Measurements from ENCODE around the gene ADAM20.
A peak's percentile ranks its signal among the peaks of the same experiment; 100 is the strongest.

Gene ADAM20

DNA sequence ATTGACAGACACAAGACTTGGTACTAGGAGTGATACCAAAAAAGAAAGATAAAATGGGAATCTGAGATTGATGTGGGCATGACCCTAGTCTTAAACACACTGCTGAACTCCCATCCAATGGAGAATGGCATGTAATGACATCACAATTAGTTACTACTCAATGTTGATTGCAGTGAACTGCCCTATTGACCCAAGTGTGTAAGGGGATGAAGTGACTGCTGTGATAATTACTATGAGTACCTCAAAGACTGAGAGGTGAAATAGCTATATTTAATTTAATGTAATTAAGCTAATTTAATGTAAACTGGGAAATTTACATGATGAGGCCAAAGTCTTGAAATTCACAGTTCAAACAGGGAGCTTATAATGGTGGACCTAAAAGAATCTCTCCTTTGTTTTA lies at the start of gene ADAM20:
TSS of gene ADAM20 (minus strand) at position 101 of the 400 bp plus-strand sequence. CDS start 10,247 bp downstream, outside the sequence.
- no peak for DNase-seq (ENCODE audit: low spot score)
- in situ Hi-C loops (cut with MboI; ENCODE audit: low sequenced_read_pairs, unreplicated experiment): no loop called here
- TF ChIP-seq, protein P1, sequence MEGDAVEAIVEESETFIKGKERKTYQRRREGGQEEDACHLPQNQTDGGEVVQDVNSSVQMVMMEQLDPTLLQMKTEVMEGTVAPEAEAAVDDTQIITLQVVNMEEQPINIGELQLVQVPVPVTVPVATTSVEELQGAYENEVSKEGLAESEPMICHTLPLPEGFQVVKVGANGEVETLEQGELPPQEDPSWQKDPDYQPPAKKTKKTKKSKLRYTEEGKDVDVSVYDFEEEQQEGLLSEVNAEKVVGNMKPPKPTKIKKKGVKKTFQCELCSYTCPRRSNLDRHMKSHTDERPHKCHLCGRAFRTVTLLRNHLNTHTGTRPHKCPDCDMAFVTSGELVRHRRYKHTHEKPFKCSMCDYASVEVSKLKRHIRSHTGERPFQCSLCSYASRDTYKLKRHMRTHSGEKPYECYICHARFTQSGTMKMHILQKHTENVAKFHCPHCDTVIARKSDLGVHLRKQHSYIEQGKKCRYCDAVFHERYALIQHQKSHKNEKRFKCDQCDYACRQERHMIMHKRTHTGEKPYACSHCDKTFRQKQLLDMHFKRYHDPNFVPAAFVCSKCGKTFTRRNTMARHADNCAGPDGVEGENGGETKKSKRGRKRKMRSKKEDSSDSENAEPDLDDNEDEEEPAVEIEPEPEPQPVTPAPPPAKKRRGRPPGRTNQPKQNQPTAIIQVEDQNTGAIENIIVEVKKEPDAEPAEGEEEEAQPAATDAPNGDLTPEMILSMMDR (IDR thresholded peaks at IDR 0.05; ENCODE audit: borderline replicate concordance, control extremely low read depth, extremely low read depth, insufficient read depth, missing control alignments): no peak

DNA sequence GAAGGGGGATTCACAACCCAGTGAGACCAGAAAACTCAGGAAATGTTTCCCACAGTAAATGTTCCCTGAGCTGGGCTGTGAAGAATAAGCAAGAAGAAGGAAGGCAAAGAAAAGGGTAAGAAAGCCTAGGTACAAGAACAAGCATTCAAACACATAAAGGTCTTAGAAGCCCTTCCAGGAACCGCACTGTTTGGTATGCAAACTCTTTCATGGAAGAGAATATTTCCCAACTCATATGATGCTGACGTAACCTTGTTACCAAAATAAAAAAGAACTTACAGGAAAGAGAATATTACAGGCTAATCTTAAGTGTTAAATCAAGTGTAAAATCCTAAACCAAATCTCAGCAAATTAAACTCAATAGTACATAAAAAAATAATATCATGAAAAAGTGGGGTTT lies 42.1 kb upstream of the ADAM20 start:
- no peak for DNase-seq (ENCODE audit: low spot score)
- TF ChIP-seq, protein P1 (IDR thresholded peaks at IDR 0.05; ENCODE audit: borderline replicate concordance, control extremely low read depth, extremely low read depth, insufficient read depth, missing control alignments): no peak
- in situ Hi-C loops (cut with MboI; ENCODE audit: low sequenced_read_pairs, unreplicated experiment): no loop called here

DNA sequence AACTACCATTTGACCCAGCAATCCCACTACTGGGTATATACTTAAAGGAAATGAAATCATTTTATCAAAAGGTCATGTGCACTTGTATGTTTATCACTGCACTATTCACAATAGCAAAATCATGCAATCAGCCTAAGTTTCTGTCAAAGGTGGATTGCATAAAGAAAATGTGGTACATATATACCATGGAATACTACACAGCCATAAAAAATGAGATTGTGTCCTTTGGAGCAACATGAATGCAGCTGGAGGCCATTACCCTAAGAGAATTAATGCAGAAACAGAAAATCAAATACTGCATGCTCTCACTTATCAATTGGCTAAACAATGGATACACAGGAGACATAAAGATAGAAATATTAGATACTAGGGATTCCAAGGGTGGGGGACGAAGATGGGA lies 38.2 kb upstream of the ADAM20 start:
- DNase-seq (ENCODE audit: low spot score): no peak
- in situ Hi-C loops (cut with MboI; ENCODE audit: low sequenced_read_pairs, unreplicated experiment): no loop called here
- TF ChIP-seq, protein P1 (IDR thresholded peaks at IDR 0.05; ENCODE audit: borderline replicate concordance, control extremely low read depth, extremely low read depth, insufficient read depth, missing control alignments): no peak

DNA sequence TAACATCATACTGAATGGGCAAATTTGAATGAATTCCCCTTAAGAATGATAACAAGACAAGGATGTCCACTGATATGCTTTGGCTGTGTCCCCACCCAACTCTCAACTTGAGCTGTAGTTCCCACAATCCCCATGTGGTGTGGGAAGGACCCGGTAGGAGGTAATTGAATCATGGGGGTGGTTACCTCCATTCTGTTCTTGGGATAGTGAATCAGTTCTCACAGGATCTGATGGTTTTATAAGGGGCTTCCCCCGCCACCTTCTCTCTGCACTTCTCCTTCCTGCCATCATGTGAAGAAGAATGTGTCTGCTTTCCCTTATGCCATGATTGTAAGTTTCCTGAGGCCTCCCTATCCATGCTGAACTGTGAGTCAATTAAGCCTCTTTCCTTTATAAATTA lies 36.3 kb upstream of the ADAM20 start:
- in situ Hi-C loops (cut with MboI; ENCODE audit: low sequenced_read_pairs, unreplicated experiment): no loop called here
- DNase-seq (ENCODE audit: low spot score): no peak
- TF ChIP-seq, protein P1 (IDR thresholded peaks at IDR 0.05; ENCODE audit: borderline replicate concordance, control extremely low read depth, extremely low read depth, insufficient read depth, missing control alignments): no peak

DNA sequence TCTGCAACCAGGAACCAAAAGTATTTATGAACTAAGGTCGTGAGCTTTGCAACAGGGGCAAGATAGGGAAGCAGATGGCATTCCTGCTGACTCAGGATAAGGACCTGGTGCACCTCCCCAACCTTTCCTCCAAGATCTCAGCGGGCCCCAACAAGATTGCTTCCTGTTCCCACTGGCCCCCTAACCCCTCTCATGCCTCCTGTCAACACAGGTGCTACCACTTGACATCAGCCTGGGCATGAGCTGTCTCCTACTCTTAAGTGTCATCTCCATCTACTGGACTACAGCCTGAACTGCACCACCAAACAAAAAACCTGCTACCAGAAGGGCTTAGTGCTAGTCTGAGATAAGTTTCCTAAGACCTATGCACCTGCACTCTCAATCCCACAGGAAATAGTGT lies 33.0 kb upstream of the ADAM20 start:
- TF ChIP-seq, protein P1 (IDR thresholded peaks at IDR 0.05; ENCODE audit: borderline replicate concordance, control extremely low read depth, extremely low read depth, insufficient read depth, missing control alignments): peak; percentile 30
- in situ Hi-C loops (cut with MboI; ENCODE audit: low sequenced_read_pairs, unreplicated experiment): no loop called here
- peak; percentile 39 for DNase-seq (ENCODE audit: low spot score)

DNA sequence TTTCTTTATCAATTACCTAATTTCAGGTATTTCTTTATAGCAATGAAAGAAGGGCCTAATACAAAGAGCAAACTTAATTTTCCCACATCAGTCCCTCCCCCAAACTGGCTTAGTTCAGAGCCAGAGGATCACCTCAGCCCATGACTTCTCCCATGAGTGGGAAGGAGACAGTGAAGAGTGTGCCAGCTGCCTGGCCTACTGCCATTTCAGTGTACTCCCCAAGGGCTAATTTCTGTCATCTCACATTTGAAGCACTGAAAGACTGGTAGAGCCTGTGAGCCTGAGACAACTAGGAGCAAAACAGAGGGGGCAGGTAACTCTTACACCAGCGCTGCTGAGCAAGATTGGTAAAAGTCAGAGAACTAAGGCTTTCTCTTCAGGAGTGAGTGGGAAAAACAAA lies 29.1 kb upstream of the ADAM20 start:
- DNase-seq (ENCODE audit: low spot score): no peak
- in situ Hi-C loops (cut with MboI; ENCODE audit: low sequenced_read_pairs, unreplicated experiment): no loop called here
- TF ChIP-seq, protein P1 (IDR thresholded peaks at IDR 0.05; ENCODE audit: borderline replicate concordance, control extremely low read depth, extremely low read depth, insufficient read depth, missing control alignments): no peak

DNA sequence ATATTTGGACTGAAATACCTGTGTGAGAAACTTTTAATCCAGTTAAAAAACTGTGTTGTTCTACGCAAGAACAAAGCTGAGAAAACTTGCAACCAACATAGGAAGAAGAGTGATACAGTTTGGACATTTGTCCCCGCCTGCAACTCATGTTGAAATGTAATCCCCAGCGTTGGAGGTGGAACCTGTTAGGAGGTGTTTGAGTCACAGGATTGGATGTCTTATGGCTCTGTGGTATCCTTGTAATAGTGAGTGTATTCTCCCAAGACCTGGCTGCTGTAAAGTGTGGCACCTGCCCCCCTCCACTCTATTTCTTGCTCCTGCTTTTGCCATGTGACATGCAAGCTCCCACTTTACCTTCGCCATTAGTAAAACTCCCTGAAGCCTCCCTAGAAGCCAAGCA lies 28.6 kb upstream of the ADAM20 start:
- TF ChIP-seq, protein P1 (IDR thresholded peaks at IDR 0.05; ENCODE audit: borderline replicate concordance, control extremely low read depth, extremely low read depth, insufficient read depth, missing control alignments): no peak
- in situ Hi-C loops (cut with MboI; ENCODE audit: low sequenced_read_pairs, unreplicated experiment): no loop called here
- DNase-seq (ENCODE audit: low spot score): no peak

Measured in GM13976 (cell line).